Measurements from ENCODE around the gene PRPF31. TPM values are rescaled to one million over a fixed set of nuclear protein-coding genes. Genes with fewer than 3 reads are reported as not detected.

Gene PRPF31
- polyA plus RNA-seq, 1 donor from 2014 or later, result 76.6 TPM

- Histone ChIP-seq H3K36me3 (ENCODE audit: insufficient read depth, low read length) (no peaks in the 10 kb centered on the region), H3K27ac (ENCODE audit: low read length) (no peak overlapping the region), H3K9me3 (ENCODE audit: low read length) (no peaks in the 10 kb centered on the region)
Observed at GRCh38 chr19:54153731-54154326, 38.3 kb downstream of the PRPF31 start.

DNA sequence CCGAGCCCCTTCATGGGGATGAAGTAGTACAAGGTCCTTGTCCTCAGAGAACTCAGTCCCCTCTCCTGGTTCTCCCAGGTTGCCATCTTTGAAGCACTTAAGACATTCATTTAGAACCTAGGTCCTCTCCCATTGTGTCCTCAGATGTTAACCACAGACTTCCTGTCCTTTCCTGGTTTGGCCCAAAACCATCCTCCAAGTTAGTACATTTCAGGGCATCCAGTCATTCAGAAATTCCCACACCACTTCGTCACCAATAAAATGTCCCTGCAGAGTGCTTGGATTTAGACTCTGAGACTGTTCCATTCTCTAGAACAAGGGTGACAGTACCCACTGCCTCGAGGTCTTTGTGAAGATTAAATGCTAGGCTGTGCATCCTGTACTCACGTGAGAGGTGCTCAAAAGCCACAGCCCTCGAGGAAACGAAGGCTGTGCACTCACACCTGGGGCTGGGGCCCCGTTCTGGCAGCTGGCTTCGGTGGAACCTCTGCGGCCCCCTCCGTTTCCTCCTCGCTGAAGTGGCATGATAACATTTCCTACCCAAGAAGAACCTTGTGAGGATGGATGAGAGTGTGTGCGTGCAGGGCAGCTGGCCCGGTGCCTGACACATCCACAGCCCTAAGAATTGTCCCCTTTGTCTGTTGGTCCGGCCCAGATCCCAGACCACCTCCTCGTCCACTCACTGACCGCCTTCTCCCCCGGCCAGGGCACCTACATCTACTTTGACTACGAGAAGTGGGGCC lies 39.2 kb downstream of the PRPF31 start:
- no peaks in the 10 kb centered on the region for H3K27me3 ChIP-seq (ENCODE audit: insufficient read depth, low read depth, low read length)
- no peaks in the 10 kb centered on the region for H3F3A ChIP-seq (ENCODE audit: insufficient read depth, low read length, poor library complexity, severe bottlenecking)
- H3K4me3 ChIP-seq (ENCODE audit: low read length), result no peak overlapping the region
- no peaks in the 10 kb centered on the region for H4K20me1 ChIP-seq (ENCODE audit: insufficient read depth)
- peaks cover 9% of the 10 kb centered on the region for H3K79me2 ChIP-seq (replicated peaks; ENCODE audit: insufficient read depth, low read length)
- H3K9me3 ChIP-seq (ENCODE audit: low read length), result no peaks in the 10 kb centered on the region
- TF ChIP-seq TAF1 (IDR thresholded peaks at IDR 0.05; ENCODE audit: low read depth) (no peak), EZH2 (IDR thresholded peaks at IDR 0.05; ENCODE audit: borderline replicate concordance, insufficient read depth, low read length, poor library complexity, severe bottlenecking) (no peak), MXI1 (conservative IDR thresholded peaks at IDR 0.05; ENCODE audit: poor library complexity, severe bottlenecking) (no peak), POLR2AphosphoS5 (IDR thresholded peaks at IDR 0.05) (no peak), EP300 (conservative IDR thresholded peaks at IDR 0.05; ENCODE audit: poor library complexity, severe bottlenecking) (no peak), SMC3 (conservative IDR thresholded peaks at IDR 0.05; ENCODE audit: poor library complexity) (no peak), RAD21 (conservative IDR thresholded peaks at IDR 0.05) (no peak)
- no peaks in the 10 kb centered on the region for H3K36me3 ChIP-seq (ENCODE audit: insufficient read depth, low read length)
- H3K9me2 ChIP-seq (ENCODE audit: insufficient read depth, low read length), result no peaks in the 10 kb centered on the region
- H2AFZ ChIP-seq (ENCODE audit: low read depth, low read length), result no peak overlapping the region
- no peak overlapping the region for H3K27ac ChIP-seq (ENCODE audit: low read length)
- H3K9ac ChIP-seq (ENCODE audit: low read length), result no peak overlapping the region
- no peak overlapping the region for H3K4me2 ChIP-seq (ENCODE audit: low read length)

More at GRCh38 chr19:54153731-54154326, 38.3 kb downstream of the PRPF31 start:
- Histone ChIP-seq H3K9ac (ENCODE audit: low read length) (no peak overlapping the region), H3K4me3 (ENCODE audit: low read length) (no peak overlapping the region), H3K79me2 (replicated peaks; ENCODE audit: insufficient read depth, low read length) (peaks cover 6% of the 10 kb centered on the region), H3K27me3 (ENCODE audit: insufficient read depth, low read depth, low read length) (no peaks in the 10 kb centered on the region), H3K4me2 (ENCODE audit: low read length) (no peak overlapping the region), H4K20me1 (ENCODE audit: insufficient read depth) (no peaks in the 10 kb centered on the region), H3K9me2 (ENCODE audit: insufficient read depth, low read length) (no peaks in the 10 kb centered on the region), H2AFZ (ENCODE audit: low read depth, low read length) (no peak overlapping the region), H3F3A (ENCODE audit: insufficient read depth, low read length, poor library complexity, severe bottlenecking) (no peaks in the 10 kb centered on the region)
- TF ChIP-seq EZH2 (IDR thresholded peaks at IDR 0.05; ENCODE audit: borderline replicate concordance, insufficient read depth, low read length, poor library complexity, severe bottlenecking), result no peak

DNA sequence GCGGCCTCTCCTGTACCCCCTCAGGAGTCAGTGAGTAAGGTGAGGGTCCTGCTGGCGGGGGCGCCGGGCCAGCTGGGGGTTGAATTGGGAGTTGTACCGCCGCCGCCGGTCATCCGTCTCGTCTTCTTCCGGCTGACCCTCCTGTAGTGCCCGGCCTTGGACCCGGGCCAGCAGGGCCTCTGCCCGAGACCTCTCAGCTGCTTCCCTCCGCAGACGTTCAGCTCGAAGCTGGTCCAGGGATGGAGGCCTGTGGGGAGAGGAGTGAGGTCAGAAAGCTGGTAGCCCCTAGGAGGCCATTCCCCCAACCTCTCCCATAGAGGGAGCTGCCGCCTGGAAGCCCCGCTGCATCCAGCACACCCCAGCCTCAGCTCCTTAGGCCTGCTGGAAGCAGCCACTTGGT lies 40.1 kb downstream of the PRPF31 start:
- Histone ChIP-seq H3K79me2 (replicated peaks; ENCODE audit: insufficient read depth, low read length) (peaks cover 9% of the 10 kb centered on the region), H3K27me3 (ENCODE audit: insufficient read depth, low read depth, low read length) (no peaks in the 10 kb centered on the region), H3F3A (ENCODE audit: insufficient read depth, low read length, poor library complexity, severe bottlenecking) (no peaks in the 10 kb centered on the region), H3K9ac (ENCODE audit: low read length) (no peak overlapping the region), H3K36me3 (ENCODE audit: insufficient read depth, low read length) (no peaks in the 10 kb centered on the region), H3K4me2 (ENCODE audit: low read length) (no peak overlapping the region), H3K4me3 (ENCODE audit: low read length) (no peak overlapping the region), H3K9me3 (ENCODE audit: low read length) (no peaks in the 10 kb centered on the region), H3K9me2 (ENCODE audit: insufficient read depth, low read length) (no peaks in the 10 kb centered on the region), H2AFZ (ENCODE audit: low read depth, low read length) (no peak overlapping the region), H4K20me1 (ENCODE audit: insufficient read depth) (no peaks in the 10 kb centered on the region), H3K27ac (ENCODE audit: low read length) (no peak overlapping the region)
- no peak for TF ChIP-seq MXI1 (conservative IDR thresholded peaks at IDR 0.05; ENCODE audit: poor library complexity, severe bottlenecking)
- TF ChIP-seq EP300 (conservative IDR thresholded peaks at IDR 0.05; ENCODE audit: poor library complexity, severe bottlenecking), result no peak
- TF ChIP-seq, protein P1, sequence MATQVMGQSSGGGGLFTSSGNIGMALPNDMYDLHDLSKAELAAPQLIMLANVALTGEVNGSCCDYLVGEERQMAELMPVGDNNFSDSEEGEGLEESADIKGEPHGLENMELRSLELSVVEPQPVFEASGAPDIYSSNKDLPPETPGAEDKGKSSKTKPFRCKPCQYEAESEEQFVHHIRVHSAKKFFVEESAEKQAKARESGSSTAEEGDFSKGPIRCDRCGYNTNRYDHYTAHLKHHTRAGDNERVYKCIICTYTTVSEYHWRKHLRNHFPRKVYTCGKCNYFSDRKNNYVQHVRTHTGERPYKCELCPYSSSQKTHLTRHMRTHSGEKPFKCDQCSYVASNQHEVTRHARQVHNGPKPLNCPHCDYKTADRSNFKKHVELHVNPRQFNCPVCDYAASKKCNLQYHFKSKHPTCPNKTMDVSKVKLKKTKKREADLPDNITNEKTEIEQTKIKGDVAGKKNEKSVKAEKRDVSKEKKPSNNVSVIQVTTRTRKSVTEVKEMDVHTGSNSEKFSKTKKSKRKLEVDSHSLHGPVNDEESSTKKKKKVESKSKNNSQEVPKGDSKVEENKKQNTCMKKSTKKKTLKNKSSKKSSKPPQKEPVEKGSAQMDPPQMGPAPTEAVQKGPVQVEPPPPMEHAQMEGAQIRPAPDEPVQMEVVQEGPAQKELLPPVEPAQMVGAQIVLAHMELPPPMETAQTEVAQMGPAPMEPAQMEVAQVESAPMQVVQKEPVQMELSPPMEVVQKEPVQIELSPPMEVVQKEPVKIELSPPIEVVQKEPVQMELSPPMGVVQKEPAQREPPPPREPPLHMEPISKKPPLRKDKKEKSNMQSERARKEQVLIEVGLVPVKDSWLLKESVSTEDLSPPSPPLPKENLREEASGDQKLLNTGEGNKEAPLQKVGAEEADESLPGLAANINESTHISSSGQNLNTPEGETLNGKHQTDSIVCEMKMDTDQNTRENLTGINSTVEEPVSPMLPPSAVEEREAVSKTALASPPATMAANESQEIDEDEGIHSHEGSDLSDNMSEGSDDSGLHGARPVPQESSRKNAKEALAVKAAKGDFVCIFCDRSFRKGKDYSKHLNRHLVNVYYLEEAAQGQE (IDR thresholded peaks at IDR 0.05; ENCODE audit: borderline replicate concordance), result no peak
- TF ChIP-seq SMC3 (conservative IDR thresholded peaks at IDR 0.05; ENCODE audit: poor library complexity), result no peak
- TF ChIP-seq POLR2AphosphoS5 (IDR thresholded peaks at IDR 0.05), result no peak
- TF ChIP-seq EZH2 (IDR thresholded peaks at IDR 0.05; ENCODE audit: borderline replicate concordance, insufficient read depth, low read length, poor library complexity, severe bottlenecking), result no peak
- no peak for TF ChIP-seq TAF1 (IDR thresholded peaks at IDR 0.05; ENCODE audit: low read depth)
- no peak for TF ChIP-seq CTCF (IDR thresholded peaks at IDR 0.05; ENCODE audit: poor library complexity, severe bottlenecking)
- TF ChIP-seq RAD21 (conservative IDR thresholded peaks at IDR 0.05), result no peak

Measured in neural cell (in vitro differentiated cells).